ENCODE measurements around the gene PCDHGA8. TPM values are rescaled to one million over a fixed set of nuclear protein-coding genes. Genes with fewer than 3 reads are reported as not detected.
A peak's percentile ranks its signal among the peaks of the same experiment; 100 is the strongest.
"Not testable (repeated sequence)": the region's sequence is repeated elsewhere in the genome, so short reads cannot be mapped to it uniquely, and the experiment has no call there.

Gene PCDHGA8
- total RNA-seq, 1 experiment from 2014 or later = not detected

DNA sequence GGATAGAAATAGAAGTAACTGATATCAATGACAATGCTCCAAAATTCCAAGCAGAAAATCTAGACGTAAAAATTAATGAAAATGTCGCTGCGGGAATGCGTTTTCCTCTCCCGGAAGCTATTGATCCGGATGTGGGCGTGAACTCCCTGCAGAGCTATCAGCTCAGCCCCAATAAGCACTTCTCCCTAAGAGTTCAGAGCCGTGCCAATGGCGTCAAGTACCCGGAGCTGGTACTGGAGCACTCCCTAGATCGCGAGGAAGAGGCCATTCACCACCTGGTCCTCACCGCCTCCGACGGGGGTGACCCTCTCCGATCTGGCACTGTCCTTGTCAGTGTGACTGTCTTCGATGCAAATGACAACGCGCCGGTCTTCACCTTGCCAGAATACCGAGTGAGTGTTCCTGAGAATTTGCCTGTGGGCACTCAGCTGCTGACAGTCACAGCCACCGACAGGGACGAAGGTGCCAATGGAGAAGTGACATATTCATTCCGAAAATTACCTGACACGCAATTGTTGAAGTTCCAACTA, 21.2 kb downstream of the PCDHGA8 start:
- CTCF ChIA-PET = interaction anchor here (0.7 to 3.4 kb wide), 18 partner anchors 25 to 224 kb away, joined by 3 to 73 read pairs (median 6); partner anchors contain the start of genes PCDHB14, PCDHGB2, PCDHGC4 and RELL2

DNA sequence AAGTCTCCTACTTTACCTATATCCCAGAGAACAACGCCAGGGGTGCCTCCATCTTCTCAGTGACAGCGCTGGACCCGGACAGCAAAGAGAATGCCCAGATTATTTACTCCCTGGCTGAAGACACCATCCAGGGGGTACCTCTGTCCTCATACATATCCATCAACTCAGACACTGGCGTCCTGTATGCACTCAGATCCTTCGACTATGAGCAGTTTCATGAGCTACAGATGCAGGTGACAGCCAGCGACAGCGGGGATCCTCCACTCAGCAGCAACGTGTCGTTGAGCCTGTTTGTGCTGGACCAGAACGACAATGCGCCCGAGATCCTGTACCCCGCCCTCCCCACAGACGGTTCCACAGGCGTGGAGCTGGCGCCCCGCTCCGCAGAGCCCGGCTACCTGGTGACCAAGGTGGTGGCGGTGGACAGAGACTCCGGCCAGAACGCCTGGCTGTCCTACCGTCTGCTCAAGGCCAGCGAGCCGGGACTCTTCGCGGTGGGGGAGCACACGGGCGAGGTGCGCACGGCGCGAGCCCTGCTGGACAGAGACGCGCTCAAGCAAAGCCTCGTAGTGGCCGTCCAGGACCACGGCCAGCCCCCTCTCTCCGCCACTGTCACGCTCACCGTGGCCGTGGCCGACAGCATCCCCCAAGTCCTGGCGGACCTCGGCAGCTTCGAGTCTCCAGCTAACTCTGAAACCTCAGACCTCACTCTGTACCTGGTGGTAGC, 22.3 kb downstream of the PCDHGA8 start:
- BruUV-seq (replicated peaks); H3K79me2 ChIP-seq (ENCODE audit: insufficient read depth, low read length); H3K9ac ChIP-seq (ENCODE audit: low read length); ATAC-seq; H3K9me2 ChIP-seq (ENCODE audit: insufficient read depth); H3K4me3 ChIP-seq (replicated peaks in 1 of 2; ENCODE audit: low read depth in 1 of 2, low read length in 2 of 2); H3K27me3 ChIP-seq (ENCODE audit: insufficient read depth, low read length); H3K27ac ChIP-seq (ENCODE audit: low read depth, low read length); RAD21 ChIA-PET (ENCODE audit: low non-redundant PET in 1 of 2, low total read pairs in 2 of 2, uncharacterized antibody in 2 of 2, unreplicated experiment in 2 of 2); DNase-seq (ENCODE audit: low read depth, low spot score); intact Hi-C loops (cut with micrococcal nuclease); POLR2A ChIA-PET; H3K4me1 ChIP-seq (ENCODE audit: control insufficient read depth in 1 of 2, insufficient read depth in 2 of 2, low read length in 2 of 2); H4K20me1 ChIP-seq (ENCODE audit: insufficient read depth); H3K36me3 ChIP-seq (ENCODE audit: control insufficient read depth in 1 of 2, insufficient read depth in 2 of 2, low read length in 2 of 2); H2AFZ ChIP-seq (ENCODE audit: low read depth, low read length, poor library complexity, severe bottlenecking); H3K4me2 ChIP-seq (ENCODE audit: low read length): not testable (repeated sequence)
- CTCF ChIA-PET = interaction anchor here (2.7 to 3.4 kb wide), 2 partner anchors 143 to 149 kb away, joined by 69 to 73 read pairs; no protein-coding TSS in a partner anchor
- H3K9me3 ChIP-seq (ENCODE audit: control insufficient read depth in 1 of 2, insufficient read depth in 1 of 2, low read depth in 1 of 2, low read length in 2 of 2) = peaks cover 0 to 10% of the 10 kb centered on the region in 2 experiments; a peak in 1 of 4 replicates

More for the DNA sequence above, 21.2 kb downstream of the PCDHGA8 start:
- intact Hi-C loops (cut with micrococcal nuclease) = loop anchor here (1.0 to 2.0 kb wide), 2 partner anchors 99 to 151 kb away; no protein-coding TSS in a partner anchor
- no peaks in the 10 kb centered on the region for H4K20me1 ChIP-seq (ENCODE audit: insufficient read depth)
- DNase-seq (ENCODE audit: low read depth, low spot score) = peak; percentile 7
- peaks cover 2 to 5% of the 10 kb centered on the region in 2 experiments; a peak in 1 of 4 replicates for H3K4me1 ChIP-seq (ENCODE audit: control insufficient read depth in 1 of 2, insufficient read depth in 2 of 2, low read length in 2 of 2)
- no peaks in the 10 kb centered on the region for H3K36me3 ChIP-seq (ENCODE audit: control insufficient read depth in 1 of 2, insufficient read depth in 2 of 2, low read length in 2 of 2)
- BruUV-seq (replicated peaks) = no TSS peak
- no peaks in the 10 kb centered on the region for H3K79me2 ChIP-seq (ENCODE audit: insufficient read depth, low read length)
- no peaks in the 10 kb centered on the region for H3K9me2 ChIP-seq (ENCODE audit: insufficient read depth)
- H3K4me3 ChIP-seq (replicated peaks in 1 of 2; ENCODE audit: low read depth in 1 of 2, low read length in 2 of 2) = peak overlapping the region; percentile 46 to 61
- peak overlapping the region; percentile 74 for H3K4me2 ChIP-seq (ENCODE audit: low read length)
- POLR2A ChIA-PET = interaction anchor here (1.3 to 2.0 kb wide), 4 partner anchors 93 to 150 kb away, joined by 3 to 9 read pairs (median 4); partner anchors contain the start of gene TAF7
- peak; percentile 65 for ATAC-seq
- H3K9me3 ChIP-seq (ENCODE audit: control insufficient read depth in 1 of 2, insufficient read depth in 1 of 2, low read depth in 1 of 2, low read length in 2 of 2) = peaks cover 0 to 3% of the 10 kb centered on the region in 2 experiments; a peak in 1 of 4 replicates
- H3K27ac ChIP-seq (ENCODE audit: low read depth, low read length) = no peak overlapping the region
- TF ChIP-seq, protein P1, sequence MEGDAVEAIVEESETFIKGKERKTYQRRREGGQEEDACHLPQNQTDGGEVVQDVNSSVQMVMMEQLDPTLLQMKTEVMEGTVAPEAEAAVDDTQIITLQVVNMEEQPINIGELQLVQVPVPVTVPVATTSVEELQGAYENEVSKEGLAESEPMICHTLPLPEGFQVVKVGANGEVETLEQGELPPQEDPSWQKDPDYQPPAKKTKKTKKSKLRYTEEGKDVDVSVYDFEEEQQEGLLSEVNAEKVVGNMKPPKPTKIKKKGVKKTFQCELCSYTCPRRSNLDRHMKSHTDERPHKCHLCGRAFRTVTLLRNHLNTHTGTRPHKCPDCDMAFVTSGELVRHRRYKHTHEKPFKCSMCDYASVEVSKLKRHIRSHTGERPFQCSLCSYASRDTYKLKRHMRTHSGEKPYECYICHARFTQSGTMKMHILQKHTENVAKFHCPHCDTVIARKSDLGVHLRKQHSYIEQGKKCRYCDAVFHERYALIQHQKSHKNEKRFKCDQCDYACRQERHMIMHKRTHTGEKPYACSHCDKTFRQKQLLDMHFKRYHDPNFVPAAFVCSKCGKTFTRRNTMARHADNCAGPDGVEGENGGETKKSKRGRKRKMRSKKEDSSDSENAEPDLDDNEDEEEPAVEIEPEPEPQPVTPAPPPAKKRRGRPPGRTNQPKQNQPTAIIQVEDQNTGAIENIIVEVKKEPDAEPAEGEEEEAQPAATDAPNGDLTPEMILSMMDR (IDR thresholded peaks at IDR 0.05 in 2 of 3, conservative IDR thresholded peaks at IDR 0.05 in 1 of 3; ENCODE audit: borderline replicate concordance in 1 of 3, insufficient read depth in 1 of 3, low read depth in 2 of 3, low read length in 2 of 3) = no peak
- TF ChIP-seq ELF1 (IDR thresholded peaks at IDR 0.05; ENCODE audit: borderline replicate concordance, low read depth) = no peak
- no peak for TF ChIP-seq EZH2 (IDR thresholded peaks at IDR 0.05)
- TF ChIP-seq, protein P2, sequence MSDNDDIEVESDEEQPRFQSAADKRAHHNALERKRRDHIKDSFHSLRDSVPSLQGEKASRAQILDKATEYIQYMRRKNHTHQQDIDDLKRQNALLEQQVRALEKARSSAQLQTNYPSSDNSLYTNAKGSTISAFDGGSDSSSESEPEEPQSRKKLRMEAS (IDR thresholded peaks at IDR 0.05) = no peak
- TF ChIP-seq TCF7L2 (IDR thresholded peaks at IDR 0.05; ENCODE audit: borderline replicate concordance, extremely low read depth, insufficient read depth, insufficient read length) = no peak
- TF ChIP-seq RAD21 (IDR thresholded peaks at IDR 0.05; ENCODE audit: low read depth) = 0 out of 2 replicates have a peak, but pooled peaks have one; percentile 1
- no peak for TF ChIP-seq ZNF274 (IDR thresholded peaks at IDR 0.05; ENCODE audit: low read depth, low read length)
- no peak for TF ChIP-seq SIN3A (IDR thresholded peaks at IDR 0.05; ENCODE audit: low read depth)
- no peaks in the 10 kb centered on the region for H3K27me3 ChIP-seq (ENCODE audit: insufficient read depth, low read length)
- RAD21 ChIA-PET (ENCODE audit: low non-redundant PET in 1 of 2, low total read pairs in 2 of 2, uncharacterized antibody in 2 of 2, unreplicated experiment in 2 of 2) = interaction anchor here (1.1 to 2.1 kb wide), 6 partner anchors 108 to 150 kb away, joined by 5 to 17 read pairs (median 7); no protein-coding TSS in a partner anchor
- peak overlapping the region; percentile 76 for H2AFZ ChIP-seq (ENCODE audit: low read depth, low read length, poor library complexity, severe bottlenecking)
- H3K9ac ChIP-seq (ENCODE audit: low read length) = peak overlapping the region; percentile 60

DNA sequence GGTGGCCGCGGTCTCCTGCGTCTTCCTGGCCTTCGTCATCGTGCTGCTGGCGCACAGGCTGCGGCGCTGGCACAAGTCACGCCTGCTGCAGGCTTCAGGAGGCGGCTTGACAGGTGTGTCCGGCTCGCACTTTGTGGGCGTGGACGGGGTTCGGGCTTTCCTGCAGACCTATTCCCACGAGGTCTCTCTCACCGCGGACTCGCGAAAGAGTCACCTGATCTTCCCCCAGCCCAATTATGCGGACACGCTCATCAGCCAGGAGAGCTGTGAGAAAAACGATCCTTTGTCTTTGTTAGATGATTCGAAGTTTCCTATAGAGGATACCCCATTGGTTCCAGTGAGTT, 22.8 kb downstream of the PCDHGA8 start:
- H3K9ac ChIP-seq (ENCODE audit: low read length); RAD21 ChIA-PET (ENCODE audit: low non-redundant PET in 1 of 2, low total read pairs in 2 of 2, uncharacterized antibody in 2 of 2, unreplicated experiment in 2 of 2); H3K27me3 ChIP-seq (ENCODE audit: insufficient read depth, low read length); POLR2A ChIA-PET; H3K4me2 ChIP-seq (ENCODE audit: low read length); ATAC-seq; H3K79me2 ChIP-seq (ENCODE audit: insufficient read depth, low read length); H3K27ac ChIP-seq (ENCODE audit: low read depth, low read length); CTCF ChIA-PET; H2AFZ ChIP-seq (ENCODE audit: low read depth, low read length, poor library complexity, severe bottlenecking); BruUV-seq (replicated peaks); H3K4me1 ChIP-seq (ENCODE audit: control insufficient read depth in 1 of 2, insufficient read depth in 2 of 2, low read length in 2 of 2); DNase-seq (ENCODE audit: low read depth, low spot score); intact Hi-C loops (cut with micrococcal nuclease); H4K20me1 ChIP-seq (ENCODE audit: insufficient read depth); H3K4me3 ChIP-seq (replicated peaks in 1 of 2; ENCODE audit: low read depth in 1 of 2, low read length in 2 of 2); H3K9me2 ChIP-seq (ENCODE audit: insufficient read depth); H3K36me3 ChIP-seq (ENCODE audit: control insufficient read depth in 1 of 2, insufficient read depth in 2 of 2, low read length in 2 of 2): not testable (repeated sequence)
- H3K9me3 ChIP-seq (ENCODE audit: control insufficient read depth in 1 of 2, insufficient read depth in 1 of 2, low read depth in 1 of 2, low read length in 2 of 2) = peaks cover 0 to 13% of the 10 kb centered on the region in 2 experiments; a peak in 1 of 4 replicates

All from HCT116 (cell line).